HepG2 (cell line): ENCODE data around the gene RNF150. TPM values are rescaled to one million over a fixed set of nuclear protein-coding genes. Genes with fewer than 3 reads are reported as not detected.

ENCODE experiments used
- ATAC-seq: fragments of 200-7000 bp; cut with Tn5 transposase; 3 replicates; pipeline ENCODE4 v1.9.1; 2020; ENCODE audit warnings: mild to moderate bottlenecking, moderate library complexity
- BruUV-seq: library from RNA; stranded (reverse); fragments of 400-500 nt; replicated peaks from 2 replicates; lab custom pipeline; 2021; lab: Mats Ljungman, UMichigan
- CTCF ChIA-PET: fragments of 300-600 bp; formaldehyde crosslinking; extraction: SDS; loops from one replicate; lab custom pipeline; 2021; ENCODE audit warnings: low total read pairs, inconsistent platforms, low intra/inter-chr PET ratio; lab: Yijun Ruan, JAX
- POLR2A ChIA-PET: fragments of 350-600 bp; sonication (Branson Sonifier 250); formaldehyde crosslinking; loops from one replicate; lab custom pipeline; 2020; ENCODE audit warnings: antibody characterized with exemption, inconsistent platforms; lab: Yijun Ruan, JAX
- DNase-seq: peaks from one replicate; pipeline ENCODE4 v3.0.0-alpha.2; 2015; ENCODE audit warnings: low spot score
- FAIRE-seq: peaks from 3 replicates; lab custom pipeline; 2011; peaks lifted over from hg19 to GRCh38; lab: Jason Lieb, UNC
- H2AFZ ChIP-seq: one replicate; pipeline ENCODE4 v1.6.1; 2011; ENCODE audit warnings: low read length, inconsistent platforms
- H3K27ac ChIP-seq: fragments of 300-600 bp; 3 replicates; pipeline ENCODE4 v1.8.0; 2011; ENCODE audit warnings: mixed run types, mild to moderate bottlenecking, mixed read lengths, low read length, inconsistent platforms; ENCODE audit not compliant: insufficient read depth; ENCODE audit errors: extremely low read length
- H3K27me3 ChIP-seq, 2 experiments: fragments of 200-600 bp in 1 of 2; 2 replicates in 1 of 2; 3 replicates in 1 of 2; pipeline versions ENCODE4 v1.6.0 to v1.8.0; 2011; ENCODE audit warnings: low read length in 2 of 2, mild to moderate bottlenecking in 2 of 2, moderate library complexity in 2 of 2, inconsistent platforms in 1 of 2; ENCODE audit not compliant: insufficient read depth in 2 of 2, control insufficient read depth in 1 of 2
- H3K36me3 ChIP-seq, 2 experiments: fragments of 200-600 bp in 1 of 2; replicated peaks in 1 of 2; 2 replicates in 1 of 2; 3 replicates in 1 of 2; pipeline versions ENCODE4 v1.5.1 to v1.8.0; 2011; ENCODE audit warnings: low read length in 2 of 2, inconsistent platforms in 1 of 2; ENCODE audit not compliant: insufficient read depth in 2 of 2, control insufficient read depth in 1 of 2
- H3K4me1 ChIP-seq: 2 replicates; pipeline ENCODE4 v1.5.1; 2012; ENCODE audit warnings: low read length, inconsistent platforms; ENCODE audit not compliant: insufficient read depth
- H3K4me2 ChIP-seq: 2 replicates; pipeline ENCODE4 v1.6.0; 2011; ENCODE audit warnings: low read depth, low read length, inconsistent platforms
- H3K4me3 ChIP-seq, 3 experiments: fragments of 200-600 bp in 1 of 3; sonication (generic), shearing (Covaris generic) in 1 of 3; replicated peaks in 1 of 3; 2 replicates each; pipeline ENCODE4 v1.5.1; 2011 to 2016; ENCODE audit warnings: low read length in 3 of 3, inconsistent platforms in 2 of 3, low read depth in 2 of 3, mild to moderate bottlenecking in 2 of 3, control low read depth in 1 of 3, mixed read lengths in 1 of 3; ENCODE audit not compliant: insufficient read depth in 1 of 3
- H3K79me2 ChIP-seq: one replicate; pipeline ENCODE4 v1.6.1; 2011; ENCODE audit warnings: low read length, inconsistent platforms; ENCODE audit not compliant: insufficient read depth
- H3K9ac ChIP-seq: 2 replicates; pipeline ENCODE4 v1.6.0; 2011; ENCODE audit warnings: mild to moderate bottlenecking, low read depth, low read length, inconsistent platforms; ENCODE audit not compliant: insufficient read depth
- H3K9me3 ChIP-seq: 2 replicates; pipeline ENCODE4 v1.5.1; 2012; ENCODE audit warnings: mild to moderate bottlenecking, low read length
- H4K20me1 ChIP-seq: 2 replicates; pipeline ENCODE4 v1.6.0; 2011; ENCODE audit warnings: inconsistent platforms, mild to moderate bottlenecking, low read length, moderate library complexity; ENCODE audit not compliant: insufficient read depth
- NFRKB ChIP-seq: fragments of 450-650 bp; IDR thresholded peaks from 2 replicates; pipeline ENCODE4 v1.6.1; 2017
- WGBS: methylation state at CpG from one replicate; pipeline ENCODE4 v1.1.6; 2017; ENCODE audit warnings: low lambda C conversion rate; 5-methylcytosine and 5-hydroxymethylcytosine counted together
- in situ Hi-C: cut with HindIII; loops from 2 replicates; pipeline ENCODE4 v1.10.0; 2017; ENCODE audit warnings: low pct_unique_long_range_greater_than_20kb; ENCODE audit not compliant: extremely low pct_ligation_motif_present
- intact Hi-C: fragments of 100-400 bp; cut with micrococcal nuclease; formaldehyde crosslinking; loops from one replicate; pipeline ENCODE4 v1.10.0; 2022; ENCODE audit not compliant: unreplicated experiment
- polyA plus RNA-seq, 8 experiments: library from polyadenylated mRNA; depleted of rRNA in 3 of 8; stranded (reverse) in 7 of 8; unstranded in 1 of 8; fragments of >200 nt; fragmentation: Illumina TruSeq in 4 of 8; extraction: Trizol in 4 of 8; gene quantifications; 2 replicates each; pipeline versions ENCODE4 v1.2.1 to v1.2.3, GENCODE V29; 2011 to 2016; ENCODE audit warnings: low read depth in 4 of 8, missing spikeins in 1 of 8, mixed read lengths in 1 of 8; ENCODE audit not compliant: insufficient read depth in 1 of 8
- total RNA-seq, 5 experiments: library from RNA; depleted of rRNA; stranded (reverse); fragments of >200 nt; fragmentation: Illumina TruSeq; extraction: Trizol; gene quantifications; 2 replicates each; pipeline ENCODE4 v1.2.3, GENCODE V29; 2016; ENCODE audit warnings: low read depth in 1 of 5
- TF ChIP-seq, protein P1 (sequence below): sonication (generic); formaldehyde crosslinking; IDR thresholded peaks from 2 replicates; pipeline ENCODE4 v1.8.1; 2023; ENCODE audit warnings: mild to moderate bottlenecking, moderate library complexity, missing genetic modification reagents
- TF ChIP-seq, protein P2 (sequence below): sonication (generic); formaldehyde crosslinking; IDR thresholded peaks from 2 replicates; pipeline ENCODE4 v1.5.0; 2020; ENCODE audit warnings: mild to moderate bottlenecking, missing genetic modification reagents

Gene RNF150
- total and polyA plus RNA-seq, 2 of the 13 experiments (the other 11 are each of a cell fraction or from before 2014, with no cell fraction given), result 0.02 to 0.03 TPM

DNA sequence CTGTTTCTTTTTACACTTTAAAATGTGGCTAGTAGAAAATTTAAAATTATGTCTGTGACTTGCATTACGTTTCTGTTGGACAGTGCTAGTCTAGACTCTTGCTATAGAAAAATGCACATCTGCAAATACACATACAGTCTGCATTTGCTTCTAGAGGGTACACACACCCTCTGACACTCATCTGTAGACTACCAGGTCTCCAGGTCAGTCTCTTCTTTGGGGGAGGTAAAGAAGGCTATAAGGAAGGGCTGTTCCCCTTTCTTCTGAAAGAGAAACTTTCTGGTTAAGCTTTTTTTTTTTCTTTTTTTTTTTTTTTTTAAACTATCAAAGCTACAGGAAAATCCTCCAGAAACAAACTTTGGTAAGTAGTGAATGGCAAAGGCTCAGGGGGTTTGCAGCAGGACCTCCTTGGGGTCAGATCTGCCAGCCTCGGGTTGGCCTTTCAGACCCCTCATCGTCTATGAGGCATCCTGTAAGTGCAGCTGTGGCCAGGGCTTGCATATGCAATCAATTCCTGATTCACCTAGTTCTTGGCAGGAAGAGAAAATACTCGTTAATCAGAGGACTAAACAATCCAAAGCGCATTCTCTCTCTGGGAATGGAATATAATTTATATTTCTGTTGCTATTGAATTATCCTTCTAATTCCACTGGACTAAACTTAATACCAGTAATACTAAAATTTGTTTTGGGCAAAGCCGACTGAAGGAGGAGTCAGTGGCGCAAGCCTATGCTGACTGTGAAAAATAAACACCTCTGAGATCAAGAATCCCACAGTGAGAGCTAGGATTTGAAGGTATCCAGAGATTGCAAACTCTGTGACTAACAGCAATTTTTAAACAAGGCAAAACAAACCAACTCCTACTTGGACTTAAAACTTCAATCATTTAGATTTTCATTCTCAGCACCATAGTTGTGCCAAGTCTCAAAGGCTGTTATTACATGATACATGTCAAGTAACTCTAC is 267.7 kb downstream of the RNF150 start:
- Histone ChIP-seq H3K4me1 (no peaks in the 10 kb centered on the region), H3K27ac (no peak overlapping the region), H2AFZ (no peak overlapping the region), H3K9me3 (no peaks in the 10 kb centered on the region), H3K4me2 (no peak overlapping the region), H3K4me3 (no peak overlapping the region), H3K9ac (no peak overlapping the region), H3K79me2 (no peaks in the 10 kb centered on the region), H4K20me1 (no peaks in the 10 kb centered on the region), H3K27me3 (peaks cover 0 to 11% of the 10 kb centered on the region in 2 experiments; a peak in 1 of 5 replicates), H3K36me3 (no peaks in the 10 kb centered on the region)
- no TSS peak for BruUV-seq
- TF ChIP-seq, protein P1, sequence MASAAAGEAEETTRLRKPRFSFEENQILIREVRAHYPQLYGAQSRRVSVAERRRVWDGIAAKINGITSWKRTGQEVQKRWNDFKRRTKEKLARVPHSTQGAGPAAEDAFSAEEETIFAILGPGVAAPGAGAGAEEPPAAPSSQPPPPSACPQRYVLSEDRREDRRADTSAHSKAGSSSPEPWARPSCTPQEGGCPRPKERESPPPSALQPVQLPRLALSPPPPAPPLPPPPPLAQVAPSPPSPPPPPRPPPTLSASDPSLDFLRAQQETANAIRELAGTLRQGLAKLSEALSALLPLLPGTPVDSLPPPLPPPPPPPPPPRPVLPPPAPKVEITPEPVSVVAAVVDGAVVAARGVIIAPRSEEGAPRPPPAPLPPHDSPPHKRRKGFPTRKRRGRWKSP (CRISPR knock-in tag), result no peak
- TF ChIP-seq, protein P2, sequence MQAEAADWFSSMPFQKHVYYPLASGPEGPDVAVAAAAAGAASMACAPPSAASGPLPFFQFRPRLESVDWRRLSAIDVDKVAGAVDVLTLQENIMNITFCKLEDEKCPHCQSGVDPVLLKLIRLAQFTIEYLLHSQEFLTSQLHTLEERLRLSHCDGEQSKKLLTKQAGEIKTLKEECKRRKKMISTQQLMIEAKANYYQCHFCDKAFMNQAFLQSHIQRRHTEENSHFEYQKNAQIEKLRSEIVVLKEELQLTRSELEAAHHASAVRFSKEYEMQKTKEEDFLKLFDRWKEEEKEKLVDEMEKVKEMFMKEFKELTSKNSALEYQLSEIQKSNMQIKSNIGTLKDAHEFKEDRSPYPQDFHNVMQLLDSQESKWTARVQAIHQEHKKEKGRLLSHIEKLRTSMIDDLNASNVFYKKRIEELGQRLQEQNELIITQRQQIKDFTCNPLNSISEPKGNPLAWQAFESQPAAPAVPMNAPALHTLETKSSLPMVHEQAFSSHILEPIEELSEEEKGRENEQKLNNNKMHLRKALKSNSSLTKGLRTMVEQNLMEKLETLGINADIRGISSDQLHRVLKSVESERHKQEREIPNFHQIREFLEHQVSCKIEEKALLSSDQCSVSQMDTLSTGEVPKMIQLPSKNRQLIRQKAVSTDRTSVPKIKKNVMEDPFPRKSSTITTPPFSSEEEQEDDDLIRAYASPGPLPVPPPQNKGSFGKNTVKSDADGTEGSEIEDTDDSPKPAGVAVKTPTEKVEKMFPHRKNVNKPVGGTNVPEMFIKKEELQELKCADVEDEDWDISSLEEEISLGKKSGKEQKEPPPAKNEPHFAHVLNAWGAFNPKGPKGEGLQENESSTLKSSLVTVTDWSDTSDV (CRISPR knock-in tag), result no peak
- no peak for TF ChIP-seq NFRKB
- CTCF ChIA-PET, result no interaction called here
- in situ Hi-C loops (no loop called here), intact Hi-C loops (no loop called here)
- no peak for ATAC-seq
- POLR2A ChIA-PET, result no interaction called here
- DNase-seq, result no peak
- 21% methylated on average over 7 of the region's 7 CpGs for WGBS
- FAIRE-seq, result no peak
